DND-41 (cell line): ENCODE data around the gene NCAPD2.
"Not testable (repeated sequence)": the region's sequence is repeated elsewhere in the genome, so short reads cannot be mapped to it uniquely, and the experiment has no call there.

ENCODE experiments used
- ATAC-seq: fragments of 200-7000 bp; cut with Tn5 transposase; 3 replicates; pipeline ENCODE4 v1.9.1; 2021; ENCODE audit warnings: low read depth; ENCODE audit not compliant: insufficient read depth
- DNase-seq: peaks from one replicate; pipeline ENCODE4 v3.0.0-alpha.2; 2020
- H2AFZ ChIP-seq: 2 replicates; pipeline ENCODE4 v1.6.0; 2012; ENCODE audit warnings: low read depth, low read length
- H3K27ac ChIP-seq: 2 replicates; pipeline ENCODE4 v1.5.1; 2012; ENCODE audit warnings: low read length, inconsistent platforms
- H3K27me3 ChIP-seq: fragments of 200-600 bp; sonication (generic); 2 replicates; pipeline ENCODE4 v1.6.0; 2012; ENCODE audit warnings: low read length, mild to moderate bottlenecking, inconsistent platforms; ENCODE audit not compliant: insufficient read depth, poor library complexity
- H3K36me3 ChIP-seq: 2 replicates; pipeline ENCODE4 v1.5.1; 2012; ENCODE audit warnings: low read length, inconsistent platforms; ENCODE audit not compliant: insufficient read depth
- H3K4me1 ChIP-seq: 2 replicates; pipeline ENCODE4 v1.5.1; 2012; ENCODE audit warnings: mild to moderate bottlenecking, low read length; ENCODE audit not compliant: insufficient read depth
- H3K4me2 ChIP-seq: 2 replicates; pipeline ENCODE4 v1.6.0; 2012; ENCODE audit warnings: mild to moderate bottlenecking, moderate library complexity, low read length, inconsistent platforms; ENCODE audit not compliant: insufficient read depth
- H3K4me3 ChIP-seq, 2 experiments: fragments of 200-600 bp in 1 of 2; shearing (Covaris generic) in 1 of 2; 2 replicates each; pipeline ENCODE4 v1.5.1; 2012 to 2016; ENCODE audit warnings: inconsistent platforms in 2 of 2, low read length in 2 of 2, mild to moderate bottlenecking in 2 of 2, low read depth in 1 of 2, moderate library complexity in 1 of 2
- H3K79me2 ChIP-seq: 2 replicates; pipeline ENCODE4 v1.6.0; 2012; ENCODE audit warnings: low read length, inconsistent platforms; ENCODE audit not compliant: insufficient read depth
- H3K9ac ChIP-seq: 2 replicates; pipeline ENCODE4 v1.6.0; 2012; ENCODE audit warnings: low read depth, mild to moderate bottlenecking, inconsistent platforms, low read length, moderate library complexity
- H3K9me3 ChIP-seq: 2 replicates; pipeline ENCODE4 v1.5.1; 2012; ENCODE audit warnings: low read length, moderate library complexity, mild to moderate bottlenecking, inconsistent platforms; ENCODE audit not compliant: insufficient read depth, severe bottlenecking
- H4K20me1 ChIP-seq: 2 replicates; pipeline ENCODE4 v1.6.0; 2012; ENCODE audit warnings: low read length; ENCODE audit not compliant: insufficient read depth
- CTCF ChIP-seq: IDR thresholded peaks from 2 replicates; pipeline ENCODE4 v1.5.1; 2012; ENCODE audit warnings: borderline replicate concordance, low read length, moderate library complexity, mild to moderate bottlenecking; ENCODE audit not compliant: poor library complexity, severe bottlenecking; ENCODE audit errors: extremely low read depth
- EZH2 ChIP-seq: IDR thresholded peaks from 3 replicates; pipeline ENCODE4 v1.6.1; 2012; ENCODE audit warnings: borderline replicate concordance, low read depth, mild to moderate bottlenecking, moderate library complexity, low read length, inconsistent platforms; ENCODE audit not compliant: severe bottlenecking

NCAPD2 gene

GRCh38 chr12:6466184-6466573, 27.7 kb upstream of the NCAPD2 start:
- DNase-seq = no peak
- Histone ChIP-seq H3K9me3 (no peaks in the 10 kb centered on the region), H3K27me3 (no peaks in the 10 kb centered on the region), H2AFZ (no peak overlapping the region), H3K4me1 (peaks cover 67% of the 10 kb centered on the region), H4K20me1 (no peaks in the 10 kb centered on the region; the same call in 1 of the 2 replicates), H3K79me2 (peaks cover 55% of the 10 kb centered on the region), H3K4me3 (no peak overlapping the region), H3K4me2 (no peak overlapping the region), H3K27ac (no peak overlapping the region), H3K36me3 (peaks cover 51% of the 10 kb centered on the region), H3K9ac (no peak overlapping the region)
- ATAC-seq = no peak
- no peak for TF ChIP-seq CTCF
- TF ChIP-seq EZH2 = no peak

- not testable (repeated sequence) for H3K9ac ChIP-seq, DNase-seq, H3K4me3 ChIP-seq, H4K20me1 ChIP-seq, H2AFZ ChIP-seq, H3K4me2 ChIP-seq, H3K27me3 ChIP-seq, H3K27ac ChIP-seq, ATAC-seq, H3K9me3 ChIP-seq
- peaks cover 46% of the 10 kb centered on the region for H3K36me3 ChIP-seq
- H3K79me2 ChIP-seq = peaks cover 55% of the 10 kb centered on the region
- peaks cover 67% of the 10 kb centered on the region for H3K4me1 ChIP-seq
These were observed 27.2 kb upstream of the NCAPD2 start for GRCh38 chr12:6466751-6467150.

GRCh38 chr12:6467571-6468282, 26.2 kb upstream of the NCAPD2 start:
- peaks cover 42% of the 10 kb centered on the region for H3K36me3 ChIP-seq
- H3K27me3 ChIP-seq, H3K9me3 ChIP-seq, DNase-seq, H4K20me1 ChIP-seq, H3K4me3 ChIP-seq, H2AFZ ChIP-seq, ATAC-seq, H3K4me2 ChIP-seq, H3K9ac ChIP-seq, H3K27ac ChIP-seq: not testable (repeated sequence)
- H3K79me2 ChIP-seq = peaks cover 55% of the 10 kb centered on the region
- peaks cover 57% of the 10 kb centered on the region for H3K4me1 ChIP-seq

GRCh38 chr12:6468283-6468575, 25.7 kb upstream of the NCAPD2 start:
- no peaks in the 10 kb centered on the region for H3K9me3 ChIP-seq
- no peaks in the 10 kb centered on the region for H3K27me3 ChIP-seq
- no peak overlapping the region for H3K27ac ChIP-seq
- DNase-seq (no peak), ATAC-seq (no peak)
- H4K20me1 ChIP-seq = no peaks in the 10 kb centered on the region; the same call in 1 of the 2 replicates
- TF ChIP-seq CTCF (no peak), EZH2 (no peak)
- H3K4me1 ChIP-seq = peaks cover 52% of the 10 kb centered on the region
- H3K4me2 ChIP-seq = peak overlapping the region; percentile 70; the same call in 1 of the 2 replicates
- no peak overlapping the region for H2AFZ ChIP-seq
- peaks cover 50% of the 10 kb centered on the region for H3K79me2 ChIP-seq
- H3K4me3 ChIP-seq = 0 out of 4 replicates have a peak overlapping the region, but pooled peaks of 1 of the 2 experiments have one; percentile 86
- H3K9ac ChIP-seq = no peak overlapping the region
- peaks cover 37% of the 10 kb centered on the region for H3K36me3 ChIP-seq
